ENCODE measurements around the gene ATF1.

GRCh38 chr12:50828886-50829285 is 65.0 kb downstream of the ATF1 start:
- TF ChIP-seq CTCF (IDR thresholded peaks at IDR 0.05) (no peak), GATA2 (CRISPR knock-in tag; IDR thresholded peaks at IDR 0.05) (no peak), YY1 (IDR thresholded peaks at IDR 0.05; ENCODE audit: low read depth) (no peak), MAX (IDR thresholded peaks at IDR 0.05; ENCODE audit: low read depth) (no peak), POLR2AphosphoS5 (IDR thresholded peaks at IDR 0.05; ENCODE audit: low read depth, low read length) (no peak), RFX5 (IDR thresholded peaks at IDR 0.05; ENCODE audit: low read length) (no peak), ELF1 (IDR thresholded peaks at IDR 0.05) (no peak)
